SKM-1 treated with dmso at 0.1 percent for 144 hours (cell line): ENCODE results near the gene ZC3H7A.
A peak's percentile ranks its signal among the peaks of the same experiment; 100 is the strongest.
"Not testable (repeated sequence)": the region's sequence is repeated elsewhere in the genome, so short reads cannot be mapped to it uniquely, and the experiment has no call there.

Experiments
- DNase-seq: peaks from one replicate; lab custom pipeline; 2025; ENCODE audit not compliant: unreplicated experiment; lab: John Stamatoyannopoulos, UW

Gene ZC3H7A, protein sequence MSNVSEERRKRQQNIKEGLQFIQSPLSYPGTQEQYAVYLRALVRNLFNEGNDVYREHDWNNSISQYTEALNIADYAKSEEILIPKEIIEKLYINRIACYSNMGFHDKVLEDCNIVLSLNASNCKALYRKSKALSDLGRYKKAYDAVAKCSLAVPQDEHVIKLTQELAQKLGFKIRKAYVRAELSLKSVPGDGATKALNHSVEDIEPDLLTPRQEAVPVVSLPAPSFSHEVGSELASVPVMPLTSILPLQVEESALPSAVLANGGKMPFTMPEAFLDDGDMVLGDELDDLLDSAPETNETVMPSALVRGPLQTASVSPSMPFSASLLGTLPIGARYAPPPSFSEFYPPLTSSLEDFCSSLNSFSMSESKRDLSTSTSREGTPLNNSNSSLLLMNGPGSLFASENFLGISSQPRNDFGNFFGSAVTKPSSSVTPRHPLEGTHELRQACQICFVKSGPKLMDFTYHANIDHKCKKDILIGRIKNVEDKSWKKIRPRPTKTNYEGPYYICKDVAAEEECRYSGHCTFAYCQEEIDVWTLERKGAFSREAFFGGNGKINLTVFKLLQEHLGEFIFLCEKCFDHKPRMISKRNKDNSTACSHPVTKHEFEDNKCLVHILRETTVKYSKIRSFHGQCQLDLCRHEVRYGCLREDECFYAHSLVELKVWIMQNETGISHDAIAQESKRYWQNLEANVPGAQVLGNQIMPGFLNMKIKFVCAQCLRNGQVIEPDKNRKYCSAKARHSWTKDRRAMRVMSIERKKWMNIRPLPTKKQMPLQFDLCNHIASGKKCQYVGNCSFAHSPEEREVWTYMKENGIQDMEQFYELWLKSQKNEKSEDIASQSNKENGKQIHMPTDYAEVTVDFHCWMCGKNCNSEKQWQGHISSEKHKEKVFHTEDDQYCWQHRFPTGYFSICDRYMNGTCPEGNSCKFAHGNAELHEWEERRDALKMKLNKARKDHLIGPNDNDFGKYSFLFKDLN

GRCh38 chr16:11797166-11797956 is at the start of gene ZC3H7A:
TSS of gene ZC3H7A (minus strand) at chr16:11797258. CDS start at chr16:11782354, 14,904 bp downstream.
- peak; percentile 96 for DNase-seq

- DNase-seq: no peak
These were observed 47.4 kb upstream of the ZC3H7A start for GRCh38 chr16:11844499-11844898.

DNA sequence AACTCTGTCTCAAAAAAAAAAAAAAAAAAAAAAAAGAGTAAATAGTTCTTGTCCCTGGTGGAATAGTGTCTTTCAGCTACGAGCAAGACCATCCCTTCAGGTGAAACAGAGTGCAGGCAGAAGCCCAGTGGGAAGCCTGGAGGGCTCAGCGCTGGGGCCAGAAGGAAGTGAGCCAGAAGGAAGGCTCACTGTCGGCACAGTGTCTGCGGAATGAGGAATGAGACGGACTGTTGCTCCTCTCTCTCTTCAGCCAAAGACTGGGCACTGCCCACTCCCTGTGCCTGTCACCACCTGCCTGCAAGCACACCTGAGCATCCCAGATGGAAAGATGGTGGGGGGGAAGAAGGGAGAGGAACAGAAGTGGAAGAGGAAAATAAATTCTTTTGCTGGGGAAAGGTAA is 46.8 kb upstream of the ZC3H7A start:
- no peak for DNase-seq

DNA sequence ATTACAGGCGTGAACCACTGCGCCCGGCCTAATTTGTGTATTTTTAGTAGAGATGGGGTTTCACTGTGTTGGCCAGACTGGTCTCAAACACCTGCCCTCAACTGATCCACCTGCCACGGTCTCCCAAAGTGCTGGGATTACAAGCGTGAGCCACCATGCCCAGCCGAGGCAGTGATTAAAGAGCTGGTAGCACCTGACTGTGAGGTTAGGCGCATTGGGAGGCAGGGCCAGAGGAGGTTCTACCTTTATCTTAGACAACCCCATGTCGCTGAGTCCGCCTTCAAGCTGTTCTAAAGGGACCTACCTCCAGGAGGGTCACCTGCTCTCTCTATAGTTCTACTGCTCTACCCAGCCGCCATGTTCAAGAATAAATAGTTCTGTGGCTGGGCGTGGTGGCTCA is 46.1 kb upstream of the ZC3H7A start:
- no peak for DNase-seq

DNA sequence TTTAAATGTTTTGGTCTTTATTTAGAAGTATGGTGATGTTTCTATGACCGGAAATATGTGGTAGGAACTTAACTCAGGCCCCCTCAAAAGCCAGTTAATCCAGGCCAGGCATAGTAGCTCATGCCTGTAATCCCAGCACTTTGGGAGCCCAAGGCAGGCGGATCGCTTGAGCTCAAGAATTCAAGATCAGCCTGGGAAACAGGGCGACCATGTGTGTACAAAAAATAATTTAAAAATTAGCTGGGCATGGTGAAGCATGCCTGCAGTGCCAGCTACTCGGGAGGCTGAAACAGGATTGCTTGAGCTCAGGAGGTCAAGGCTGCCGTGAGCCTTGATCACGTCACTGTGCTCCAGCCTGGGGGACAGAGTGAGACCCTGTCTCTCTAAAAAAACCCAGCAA is 44.0 kb upstream of the ZC3H7A start:
- no peak for DNase-seq

DNA sequence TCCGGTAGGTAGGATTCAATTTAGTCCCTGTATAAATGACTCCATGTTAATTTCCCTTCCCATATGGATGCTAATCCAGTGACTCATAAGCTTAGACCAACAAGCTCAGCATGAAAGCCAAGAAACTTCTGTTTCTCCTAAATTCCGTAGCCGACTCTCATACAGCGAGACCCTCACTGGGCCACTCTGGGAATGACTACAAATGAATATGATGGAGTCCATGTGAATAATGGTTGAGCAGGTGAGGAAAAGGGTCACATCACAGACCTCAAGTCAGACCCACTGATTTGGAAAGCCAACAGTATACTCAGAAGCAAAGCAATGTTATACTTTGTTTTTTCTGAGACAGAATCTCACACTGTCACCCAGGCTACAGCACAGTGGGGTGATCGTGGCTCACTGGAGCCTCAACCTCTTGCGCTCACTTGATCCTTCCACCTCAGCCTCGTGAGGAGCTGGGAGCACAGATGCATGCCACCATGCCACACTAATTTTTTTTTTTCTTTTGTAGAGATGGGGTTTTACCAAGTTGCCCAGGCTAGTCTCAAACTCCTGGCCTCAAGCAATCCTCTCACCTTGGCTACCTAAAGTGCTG is 39.7 kb upstream of the ZC3H7A start:
- no peak for DNase-seq

GRCh38 chr16:11835891-11836649 is 39.0 kb upstream of the ZC3H7A start:
- DNase-seq: no peak

GRCh38 chr16:11835309-11835708 is 38.3 kb upstream of the ZC3H7A start:
- no peak for DNase-seq

DNA sequence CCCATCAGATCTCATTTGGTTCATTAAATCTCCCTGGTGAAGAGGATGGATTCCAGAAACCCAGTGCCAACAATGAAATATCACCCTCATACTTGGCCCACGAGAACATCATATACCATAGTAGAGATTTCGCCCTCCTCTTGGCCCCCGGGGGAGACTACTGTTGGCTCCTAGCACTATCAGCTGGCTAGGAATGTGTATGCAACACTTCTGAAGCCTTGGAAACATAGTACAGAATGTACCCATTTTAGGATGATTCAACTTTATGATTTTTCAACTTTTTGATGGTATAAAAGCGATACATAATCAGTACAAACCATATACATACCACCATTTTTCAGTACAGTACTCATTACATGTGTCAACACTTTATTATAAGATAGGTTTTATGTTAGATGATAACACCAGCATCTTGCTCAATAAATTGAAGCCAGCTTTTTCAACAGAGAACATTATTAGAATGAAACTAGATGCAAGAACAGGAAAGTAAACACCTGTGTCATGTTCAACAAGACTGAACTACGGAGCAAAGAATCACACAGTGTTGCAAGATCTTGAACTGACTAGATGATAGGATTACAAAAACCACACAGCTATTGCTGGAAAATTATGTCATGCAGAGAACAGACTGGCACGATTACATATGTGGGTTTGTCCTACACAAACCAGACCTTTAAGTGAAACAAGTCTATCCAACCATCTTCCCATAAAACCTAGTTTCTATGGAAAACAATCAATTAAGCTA is 37.1 kb upstream of the ZC3H7A start:
- peak; percentile 84 for DNase-seq

GRCh38 chr16:11828696-11829095 is 31.6 kb upstream of the ZC3H7A start:
- DNase-seq: no peak

GRCh38 chr16:11825520-11826165 is 28.6 kb upstream of the ZC3H7A start:
- DNase-seq: not testable (repeated sequence)

DNA sequence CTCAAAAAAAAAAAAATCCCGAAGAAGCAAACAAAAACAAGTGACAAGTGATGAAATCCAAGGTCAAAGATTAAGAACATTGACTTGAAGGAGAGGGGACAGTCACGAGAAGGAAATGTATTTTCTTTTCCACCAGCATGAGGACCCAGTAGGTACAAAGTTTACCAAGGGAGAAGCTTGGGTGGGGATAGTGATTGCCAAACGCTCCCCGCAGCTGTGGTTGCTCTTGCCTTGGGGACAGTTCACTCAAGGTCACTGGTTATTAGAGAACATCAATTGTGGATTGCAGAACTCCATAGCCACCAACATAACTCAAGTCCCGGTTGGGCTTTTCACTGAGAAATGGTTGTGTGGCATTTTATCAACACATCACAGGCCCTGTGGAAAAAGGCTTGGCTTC is 27.3 kb upstream of the ZC3H7A start:
- peak; percentile 94 for DNase-seq

DNA sequence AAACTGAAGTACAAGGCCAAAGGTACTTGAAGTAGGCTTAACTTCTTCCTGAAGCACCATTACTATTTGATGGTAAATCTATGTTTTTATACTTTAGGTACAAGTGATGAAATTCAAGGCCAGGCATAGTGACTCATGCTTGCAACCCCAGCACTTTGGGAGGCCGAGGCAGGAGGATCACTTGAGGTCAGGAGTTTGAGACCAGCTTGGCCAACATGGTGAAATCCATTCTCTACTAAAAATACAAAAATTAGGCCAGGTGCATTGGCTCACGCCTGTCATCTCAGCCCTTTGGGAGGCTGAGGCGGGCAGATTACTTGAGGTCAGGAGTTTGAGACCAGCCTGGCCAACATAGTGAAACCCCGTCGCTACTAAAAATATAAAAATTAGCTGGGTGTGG is 26.6 kb upstream of the ZC3H7A start:
- DNase-seq: peak; percentile 63

DNA sequence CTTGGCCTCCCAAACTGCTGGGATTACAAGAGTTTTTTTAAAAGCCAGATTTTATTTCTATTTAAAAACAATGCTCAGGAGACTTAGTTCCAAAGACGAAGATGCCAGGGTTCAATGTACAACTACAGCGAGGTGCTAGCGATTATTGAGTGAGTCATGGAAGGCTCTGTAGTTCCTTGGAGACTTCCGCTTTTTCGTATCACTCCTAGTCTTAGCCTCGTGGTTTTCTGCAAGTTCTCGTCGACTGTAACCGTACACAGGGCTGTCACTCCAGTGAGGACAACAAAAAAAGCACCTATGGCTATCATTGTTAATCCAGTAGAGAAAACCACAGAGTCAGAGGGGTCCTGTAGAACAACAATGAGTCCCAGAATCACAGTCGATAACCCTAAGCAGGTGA is 22.7 kb upstream of the ZC3H7A start:
- peak; percentile 92 for DNase-seq

DNA sequence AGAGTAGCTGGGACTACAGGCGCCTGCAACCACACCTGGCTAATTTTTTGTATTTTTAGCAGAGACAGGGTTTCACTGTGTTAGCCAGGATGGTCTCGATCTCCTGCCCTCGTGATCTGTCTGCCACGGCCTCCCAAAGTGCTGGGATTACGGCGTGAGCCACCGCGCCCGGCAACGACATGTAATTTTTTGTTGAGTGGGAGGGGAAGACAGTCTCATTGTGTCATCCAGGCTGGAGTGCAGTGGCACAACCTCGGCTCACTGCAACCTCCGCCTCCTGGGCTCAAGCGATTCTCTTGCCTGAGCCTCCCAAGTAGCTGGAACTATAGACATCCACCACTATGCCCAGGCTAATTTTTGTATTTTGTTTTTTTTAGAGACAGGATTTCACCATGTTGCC is 21.9 kb upstream of the ZC3H7A start:
- not testable (repeated sequence) for DNase-seq

DNA sequence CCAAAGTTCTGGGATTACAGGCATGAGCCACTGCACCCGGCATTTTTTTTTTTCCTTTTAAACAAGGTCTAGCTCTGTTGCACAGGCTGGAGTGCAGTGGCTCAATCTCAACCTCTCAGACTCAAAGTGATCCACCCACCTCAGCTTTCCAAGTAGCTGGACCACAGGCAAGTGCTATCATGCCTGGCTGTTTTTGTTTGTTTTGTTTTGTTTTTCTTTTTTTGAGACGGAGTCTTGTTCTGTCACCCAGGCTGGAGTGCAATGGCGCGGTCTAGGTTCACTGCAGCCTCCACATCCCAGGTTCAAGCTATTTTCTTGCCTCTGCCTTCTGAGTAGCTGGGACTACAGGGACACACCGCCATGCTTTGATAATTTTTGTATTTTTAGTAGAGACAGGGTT is 19.1 kb upstream of the ZC3H7A start:
- DNase-seq: no peak

- peak; percentile 55 for DNase-seq
These were observed 17.7 kb upstream of the ZC3H7A start for GRCh38 chr16:11814800-11815199.

DNA sequence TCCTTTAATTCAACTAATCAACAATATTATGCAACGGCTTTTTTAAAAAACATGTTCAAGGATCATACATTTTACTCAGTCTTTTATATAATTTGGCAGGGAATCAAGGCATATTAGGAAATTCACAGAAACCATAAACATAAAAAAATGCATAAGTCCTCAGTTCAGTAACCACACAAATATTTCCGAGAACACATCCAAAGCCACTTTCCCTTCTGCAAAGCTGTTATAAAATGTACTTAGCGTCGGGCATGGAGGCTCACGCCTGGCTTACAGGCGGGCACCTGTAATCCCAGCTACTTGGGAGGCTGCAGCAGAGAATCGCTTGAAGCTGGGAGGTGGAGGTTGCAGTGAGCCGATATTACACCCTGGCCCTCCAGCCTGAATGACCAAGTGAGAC is 9.7 kb upstream of the ZC3H7A start:
- DNase-seq: no peak

DNA sequence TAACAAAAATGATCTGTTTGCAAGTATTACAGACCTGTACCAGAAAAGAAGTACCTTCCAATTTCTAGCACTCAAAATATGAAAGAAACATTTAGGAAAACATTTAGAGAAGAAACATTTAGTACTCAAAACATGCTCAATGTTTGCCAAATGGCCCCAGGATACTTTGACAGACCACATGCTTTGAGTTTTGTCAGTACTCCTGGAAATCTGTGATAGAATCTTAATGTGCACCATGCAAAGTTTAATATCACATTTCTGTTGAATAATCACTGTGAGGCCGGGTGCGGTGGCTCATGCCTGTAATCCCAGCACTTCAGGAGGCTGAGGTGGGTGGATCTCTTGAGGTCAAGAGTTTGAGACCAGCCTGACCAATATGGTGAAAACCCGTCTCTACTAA is 8.5 kb upstream of the ZC3H7A start:
- DNase-seq: no peak
